ENCODE results near the gene XPO1. TPM values are rescaled to one million over a fixed set of nuclear protein-coding genes. Genes with fewer than 3 reads are reported as not detected.

XPO1 gene
- total and polyA plus RNA-seq, 4 donors = 15.0 to 149 (median 41.3) TPM

DNA sequence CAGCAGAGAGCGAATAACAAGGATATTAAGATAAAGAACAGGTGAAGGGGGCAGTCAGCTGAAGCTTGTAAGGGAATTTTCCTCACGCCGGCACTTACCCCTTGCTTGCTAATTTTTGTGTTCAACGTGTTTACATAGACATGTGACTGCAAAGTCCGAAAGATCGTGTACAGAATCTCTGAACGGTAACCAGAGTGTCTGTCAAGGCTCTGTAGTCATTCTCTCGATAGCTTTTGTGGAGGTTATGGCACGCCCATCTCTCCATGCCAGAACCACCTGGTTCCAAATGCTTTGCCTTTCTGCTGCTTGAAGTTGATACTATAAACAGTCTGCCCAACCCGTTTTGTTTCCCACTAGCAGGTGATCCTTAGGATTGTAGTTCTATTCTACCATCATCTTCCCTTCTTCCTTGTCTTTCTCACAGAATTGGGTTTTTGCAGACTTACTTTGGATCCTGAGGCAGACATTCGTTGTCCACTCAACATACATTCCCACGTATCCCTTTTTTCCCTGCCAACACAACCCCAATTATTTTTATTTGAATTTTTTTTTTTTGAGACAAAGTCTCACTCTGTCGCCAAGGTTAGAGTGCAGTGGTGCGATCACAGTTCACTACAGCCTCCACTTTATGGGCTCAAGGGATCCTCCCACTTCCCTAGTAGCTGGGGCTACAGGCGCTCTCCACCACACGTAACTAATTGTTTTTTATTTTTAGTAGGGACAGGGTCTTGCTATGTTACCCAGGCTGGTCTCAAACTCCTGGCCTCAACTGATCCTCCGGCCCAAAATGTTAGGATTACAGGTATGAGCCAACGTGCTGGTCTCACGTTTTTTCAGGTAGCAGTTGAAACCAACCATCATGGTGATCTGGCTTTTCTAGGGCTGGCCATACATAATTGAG is 66.0 kb downstream of the XPO1 start:
- Histone ChIP-seq H3K36me3 (ENCODE audit: control insufficient read depth in 4 of 4, insufficient read depth in 3 of 4, low read depth in 1 of 4, low read length in 3 of 4) (peaks cover 0 to 5% (median 0%) of the 10 kb centered on the region in 4 donors), H3K27me3 (ENCODE audit: control insufficient read depth in 4 of 4, insufficient read depth in 4 of 4, low read length in 3 of 4) (no peaks in the 10 kb centered on the region), H3K27ac (ENCODE audit: low read depth in 1 of 2, low read length in 2 of 2) (peak overlapping the region; percentile 92), H3K4me3 (ENCODE audit: low read depth in 1 of 3, low read length in 3 of 3) (peak overlapping the region; percentile 87 to 100 (median 88)), H3K9ac (ENCODE audit: low read depth in 1 of 2, low read length in 2 of 2) (peak overlapping the region; percentile 82 to 91), H3K4me1 (ENCODE audit: control insufficient read depth in 4 of 4, insufficient read depth in 4 of 4, low read length in 3 of 4) (peaks cover 7 to 18% (median 10%) of the 10 kb centered on the region in 4 donors), H3K9me3 (ENCODE audit: control insufficient read depth in 4 of 4, low read length in 3 of 4) (no peaks in the 10 kb centered on the region)
- TF ChIP-seq NR2F2 (IDR thresholded peaks at IDR 0.05) (no peak), RAD21 (IDR thresholded peaks at IDR 0.05) (peak in 1 of 2 donors; percentile 10), YY1 (IDR thresholded peaks at IDR 0.05) (no peak), FOXA2 (IDR thresholded peaks at IDR 0.05) (peak; percentile 66), EGR1 (IDR thresholded peaks at IDR 0.05; ENCODE audit: low read depth in 2 of 2) (no peak), GABPA (IDR thresholded peaks at IDR 0.05 in 1 of 2, conservative IDR thresholded peaks at IDR 0.05 in 1 of 2) (no peak), SP1 (IDR thresholded peaks at IDR 0.05) (peak; percentile 24), HNF4A (conservative IDR thresholded peaks at IDR 0.05) (peak; percentile 41 to 44)
- TF ChIP-seq, protein P1, sequence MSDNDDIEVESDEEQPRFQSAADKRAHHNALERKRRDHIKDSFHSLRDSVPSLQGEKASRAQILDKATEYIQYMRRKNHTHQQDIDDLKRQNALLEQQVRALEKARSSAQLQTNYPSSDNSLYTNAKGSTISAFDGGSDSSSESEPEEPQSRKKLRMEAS (IDR thresholded peaks at IDR 0.05) = peak; percentile 46
- TF ChIP-seq, protein P2, sequence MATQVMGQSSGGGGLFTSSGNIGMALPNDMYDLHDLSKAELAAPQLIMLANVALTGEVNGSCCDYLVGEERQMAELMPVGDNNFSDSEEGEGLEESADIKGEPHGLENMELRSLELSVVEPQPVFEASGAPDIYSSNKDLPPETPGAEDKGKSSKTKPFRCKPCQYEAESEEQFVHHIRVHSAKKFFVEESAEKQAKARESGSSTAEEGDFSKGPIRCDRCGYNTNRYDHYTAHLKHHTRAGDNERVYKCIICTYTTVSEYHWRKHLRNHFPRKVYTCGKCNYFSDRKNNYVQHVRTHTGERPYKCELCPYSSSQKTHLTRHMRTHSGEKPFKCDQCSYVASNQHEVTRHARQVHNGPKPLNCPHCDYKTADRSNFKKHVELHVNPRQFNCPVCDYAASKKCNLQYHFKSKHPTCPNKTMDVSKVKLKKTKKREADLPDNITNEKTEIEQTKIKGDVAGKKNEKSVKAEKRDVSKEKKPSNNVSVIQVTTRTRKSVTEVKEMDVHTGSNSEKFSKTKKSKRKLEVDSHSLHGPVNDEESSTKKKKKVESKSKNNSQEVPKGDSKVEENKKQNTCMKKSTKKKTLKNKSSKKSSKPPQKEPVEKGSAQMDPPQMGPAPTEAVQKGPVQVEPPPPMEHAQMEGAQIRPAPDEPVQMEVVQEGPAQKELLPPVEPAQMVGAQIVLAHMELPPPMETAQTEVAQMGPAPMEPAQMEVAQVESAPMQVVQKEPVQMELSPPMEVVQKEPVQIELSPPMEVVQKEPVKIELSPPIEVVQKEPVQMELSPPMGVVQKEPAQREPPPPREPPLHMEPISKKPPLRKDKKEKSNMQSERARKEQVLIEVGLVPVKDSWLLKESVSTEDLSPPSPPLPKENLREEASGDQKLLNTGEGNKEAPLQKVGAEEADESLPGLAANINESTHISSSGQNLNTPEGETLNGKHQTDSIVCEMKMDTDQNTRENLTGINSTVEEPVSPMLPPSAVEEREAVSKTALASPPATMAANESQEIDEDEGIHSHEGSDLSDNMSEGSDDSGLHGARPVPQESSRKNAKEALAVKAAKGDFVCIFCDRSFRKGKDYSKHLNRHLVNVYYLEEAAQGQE (IDR thresholded peaks at IDR 0.05) = no peak
- DNase-seq (ENCODE audit: low spot score) = no peak
- 37% methylated on average over 19 of the region's 19 CpGs for WGBS

DNA sequence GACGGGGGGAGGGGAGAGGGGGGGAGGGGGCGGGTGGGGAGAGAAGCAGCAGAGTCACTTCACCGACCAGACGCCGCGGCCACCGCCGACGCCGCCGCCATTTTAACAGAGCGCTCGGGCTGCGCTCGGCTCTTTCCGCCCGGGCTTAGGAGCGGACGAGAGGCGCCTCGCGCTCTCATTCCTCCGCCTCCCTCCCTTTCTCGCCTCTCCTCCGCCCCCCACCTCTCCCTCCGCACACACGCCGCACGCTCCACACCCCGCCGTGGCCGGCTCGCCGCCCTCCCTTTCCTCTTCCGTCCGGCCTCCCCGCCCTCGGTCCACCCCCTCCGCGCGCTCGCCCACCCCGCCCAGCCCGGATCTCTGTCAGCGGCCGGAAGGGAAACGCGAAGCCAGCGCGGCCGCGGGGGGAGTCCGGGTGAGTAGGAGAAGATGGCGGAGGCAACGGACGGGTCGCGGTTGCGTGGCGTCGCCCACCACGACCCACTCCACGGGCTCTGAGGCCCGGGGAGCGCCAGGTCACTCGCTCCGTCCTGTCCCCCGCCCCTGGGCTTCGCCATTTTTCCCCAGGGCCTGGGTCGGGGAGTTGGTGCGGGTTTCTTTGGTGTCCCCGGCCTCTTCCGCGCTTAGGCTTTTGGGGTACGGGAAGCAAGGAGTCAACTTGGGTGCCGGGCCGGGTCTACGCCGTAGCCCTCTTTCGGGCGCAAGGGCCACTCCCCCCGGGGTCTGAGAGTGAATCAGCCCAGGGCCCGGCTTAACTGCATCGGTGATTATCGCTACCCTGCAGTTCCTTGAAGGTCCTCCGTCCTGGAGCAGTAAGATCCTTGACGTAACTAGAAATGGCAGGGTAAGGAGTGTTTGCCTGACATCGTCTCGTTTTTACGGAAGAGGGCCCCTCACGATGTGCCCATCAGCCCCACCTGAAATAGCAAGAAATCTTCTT is 66.9 kb downstream of the XPO1 start, which contains the start of gene USP34:
TSS of gene USP34 (minus strand) at position 123 of the 940 bp plus-strand sequence. CDS start 395 bp downstream, outside the sequence.
- no peaks in the 10 kb centered on the region for H3K27me3 ChIP-seq (ENCODE audit: control insufficient read depth in 4 of 4, insufficient read depth in 4 of 4, low read length in 3 of 4)
- H3K36me3 ChIP-seq (ENCODE audit: control insufficient read depth in 4 of 4, insufficient read depth in 3 of 4, low read depth in 1 of 4, low read length in 3 of 4) = no peaks in the 10 kb centered on the region
- peak within 1 kb of the TSS; percentile 87 to 100 (median 88) for H3K4me3 ChIP-seq (ENCODE audit: low read depth in 1 of 3, low read length in 3 of 3)
- DNase-seq (ENCODE audit: low spot score) = peak; percentile 92
- WGBS = under 1% methylated on average over 91 of the region's 91 CpGs
- H3K27ac ChIP-seq (ENCODE audit: low read depth in 1 of 2, low read length in 2 of 2) = peak within 1 kb of the TSS; percentile 92
- peaks cover 8 to 18% (median 10%) of the 10 kb centered on the region in 4 donors for H3K4me1 ChIP-seq (ENCODE audit: control insufficient read depth in 4 of 4, insufficient read depth in 4 of 4, low read length in 3 of 4)
- H3K9me3 ChIP-seq (ENCODE audit: control insufficient read depth in 4 of 4, low read length in 3 of 4) = no peaks in the 10 kb centered on the region
- peak within 1 kb of the TSS; percentile 94 to 97 for H3K9ac ChIP-seq (ENCODE audit: low read depth in 1 of 2, low read length in 2 of 2)
- no peak for TF ChIP-seq HNF4G (IDR thresholded peaks at IDR 0.05)
- peak; percentile 43 to 85 for TF ChIP-seq GABPA (IDR thresholded peaks at IDR 0.05 in 1 of 2, conservative IDR thresholded peaks at IDR 0.05 in 1 of 2)
- TF ChIP-seq, protein P3, sequence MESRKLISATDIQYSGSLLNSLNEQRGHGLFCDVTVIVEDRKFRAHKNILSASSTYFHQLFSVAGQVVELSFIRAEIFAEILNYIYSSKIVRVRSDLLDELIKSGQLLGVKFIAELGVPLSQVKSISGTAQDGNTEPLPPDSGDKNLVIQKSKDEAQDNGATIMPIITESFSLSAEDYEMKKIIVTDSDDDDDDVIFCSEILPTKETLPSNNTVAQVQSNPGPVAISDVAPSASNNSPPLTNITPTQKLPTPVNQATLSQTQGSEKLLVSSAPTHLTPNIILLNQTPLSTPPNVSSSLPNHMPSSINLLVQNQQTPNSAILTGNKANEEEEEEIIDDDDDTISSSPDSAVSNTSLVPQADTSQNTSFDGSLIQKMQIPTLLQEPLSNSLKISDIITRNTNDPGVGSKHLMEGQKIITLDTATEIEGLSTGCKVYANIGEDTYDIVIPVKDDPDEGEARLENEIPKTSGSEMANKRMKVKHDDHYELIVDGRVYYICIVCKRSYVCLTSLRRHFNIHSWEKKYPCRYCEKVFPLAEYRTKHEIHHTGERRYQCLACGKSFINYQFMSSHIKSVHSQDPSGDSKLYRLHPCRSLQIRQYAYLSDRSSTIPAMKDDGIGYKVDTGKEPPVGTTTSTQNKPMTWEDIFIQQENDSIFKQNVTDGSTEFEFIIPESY (IDR thresholded peaks at IDR 0.05) = no peak
- TF ChIP-seq, protein P4, sequence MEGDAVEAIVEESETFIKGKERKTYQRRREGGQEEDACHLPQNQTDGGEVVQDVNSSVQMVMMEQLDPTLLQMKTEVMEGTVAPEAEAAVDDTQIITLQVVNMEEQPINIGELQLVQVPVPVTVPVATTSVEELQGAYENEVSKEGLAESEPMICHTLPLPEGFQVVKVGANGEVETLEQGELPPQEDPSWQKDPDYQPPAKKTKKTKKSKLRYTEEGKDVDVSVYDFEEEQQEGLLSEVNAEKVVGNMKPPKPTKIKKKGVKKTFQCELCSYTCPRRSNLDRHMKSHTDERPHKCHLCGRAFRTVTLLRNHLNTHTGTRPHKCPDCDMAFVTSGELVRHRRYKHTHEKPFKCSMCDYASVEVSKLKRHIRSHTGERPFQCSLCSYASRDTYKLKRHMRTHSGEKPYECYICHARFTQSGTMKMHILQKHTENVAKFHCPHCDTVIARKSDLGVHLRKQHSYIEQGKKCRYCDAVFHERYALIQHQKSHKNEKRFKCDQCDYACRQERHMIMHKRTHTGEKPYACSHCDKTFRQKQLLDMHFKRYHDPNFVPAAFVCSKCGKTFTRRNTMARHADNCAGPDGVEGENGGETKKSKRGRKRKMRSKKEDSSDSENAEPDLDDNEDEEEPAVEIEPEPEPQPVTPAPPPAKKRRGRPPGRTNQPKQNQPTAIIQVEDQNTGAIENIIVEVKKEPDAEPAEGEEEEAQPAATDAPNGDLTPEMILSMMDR (IDR thresholded peaks at IDR 0.05; ENCODE audit: low read depth, low read length, missing input control) = no peak
- TF ChIP-seq, protein P2 (IDR thresholded peaks at IDR 0.05) = peak; percentile 42
- TF ChIP-seq JUND (IDR thresholded peaks at IDR 0.05) = no peak
- TF ChIP-seq NR2F2 (IDR thresholded peaks at IDR 0.05) = no peak
- TF ChIP-seq EGR1 (IDR thresholded peaks at IDR 0.05; ENCODE audit: low read depth in 2 of 2) = no peak
- no peak for TF ChIP-seq FOXA1 (IDR thresholded peaks at IDR 0.05)
- TF ChIP-seq YY1 (IDR thresholded peaks at IDR 0.05) = peak; percentile 94
- TF ChIP-seq FOXA2 (IDR thresholded peaks at IDR 0.05) = no peak
- TF ChIP-seq, protein P5, sequence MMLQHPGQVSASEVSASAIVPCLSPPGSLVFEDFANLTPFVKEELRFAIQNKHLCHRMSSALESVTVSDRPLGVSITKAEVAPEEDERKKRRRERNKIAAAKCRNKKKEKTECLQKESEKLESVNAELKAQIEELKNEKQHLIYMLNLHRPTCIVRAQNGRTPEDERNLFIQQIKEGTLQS (IDR thresholded peaks at IDR 0.05) = no peak
- TF ChIP-seq HNF4A (conservative IDR thresholded peaks at IDR 0.05) = no peak
